Ovary (tissue), 9 donors: ENCODE measurements around the gene IL12RB2. TPM values are rescaled to one million over a fixed set of nuclear protein-coding genes. Genes with fewer than 3 reads are reported as not detected.

Experiments
- DNase-seq, 5 donors: peaks; one replicate each; pipeline ENCODE4 v3.0.0-alpha.2; 2019 to 2020
- H3K27ac ChIP-seq, 2 donors: fragments of 200-600 bp; one replicate each; pipeline versions ENCODE4 v1.5.1 to v1.8.0; 2019 to 2022
- H3K27me3 ChIP-seq: fragments of 200-600 bp; one replicate; pipeline ENCODE4 v1.8.0; 2022
- H3K36me3 ChIP-seq: fragments of 200-600 bp; sonication (generic); one replicate; pipeline ENCODE4 v1.5.1; 2019
- H3K4me1 ChIP-seq: one replicate; pipeline ENCODE4 v1.8.1; 2013; ENCODE audit warnings: mild to moderate bottlenecking, moderate library complexity; ENCODE audit not compliant: insufficient read depth
- H3K4me3 ChIP-seq: fragments of 200-600 bp; sonication (generic); one replicate; pipeline ENCODE4 v1.5.1; 2017
- H3K9me3 ChIP-seq, 2 donors: fragments of 200-600 bp in 1 of 2; sonication (generic) in 1 of 2; one replicate each; pipeline versions ENCODE4 v1.5.1 to v1.8.1; 2013 to 2019; ENCODE audit warnings: mild to moderate bottlenecking in 1 of 2, moderate library complexity in 1 of 2
- EP300 ChIP-seq: sonication (generic); formaldehyde crosslinking; IDR thresholded peaks from one replicate; pipeline ENCODE4 v1.6.1; 2017; ENCODE audit warnings: antibody characterized with exemption
- POLR2A ChIP-seq: fragments of 450-650 bp; IDR thresholded peaks from one replicate; pipeline ENCODE4 v1.6.1; 2017; ENCODE audit warnings: antibody characterized with exemption, mild to moderate bottlenecking, moderate library complexity
- WGBS, 3 donors: extraction: QIAGEN DNeasy Blood & Tissue Kit in 1 of 3; methylation state at CpG; one replicate each; pipeline versions ENCODE4 v1.1.5 to v1.1.7; 2013 to 2017; 5-methylcytosine and 5-hydroxymethylcytosine counted together
- intact Hi-C, 4 donors: fragments of 100-400 bp; cut with DNase I; formaldehyde crosslinking; loops; one replicate each; pipeline versions ENCODE4 v1.11.0 to v1.15.1; 2022 to 2023
- polyA plus RNA-seq, 2 donors: library from polyadenylated mRNA; stranded (reverse); fragments of 200-250 nt in 1 of 2; fragments of 350-450 nt in 1 of 2; fragmentation: Illumina TruSeq in 1 of 2; extraction: RNeasy Lipid Tissue Mini Kit (QIAGEN cat#74804) in 1 of 2; gene quantifications; one replicate each; pipeline ENCODE4 v1.2.3, GENCODE V29; 2013 to 2014
- total RNA-seq, 7 donors: library from RNA; depleted of rRNA in 2 of 7; stranded (reverse); fragments of >200 nt in 2 of 7; fragmentation: NEBNext Ultra II Directional in 3 of 7; extraction: Animal tissue kit (Norgen Biotek cat#: 25700) in 3 of 7; gene quantifications; one replicate each; pipeline versions ENCODE4 v1.1.0 to v1.2.4, GENCODE V29; 2016 to 2023
- TF ChIP-seq, protein P1 (sequence below), 3 donors: fragments of 450-650 bp in 2 of 3; fragments of 200-600 bp in 1 of 3; IDR thresholded peaks; one replicate each; pipeline versions ENCODE4 v1.5.1 to v1.8.0; 2016 to 2022; ENCODE audit warnings: antibody characterized with exemption in 3 of 3, mild to moderate bottlenecking in 1 of 3
- donor health status: DM: no; HTN: no; CAD: no; lungs with moderate emphysema.
- donor health status: DM: no; HTN: no; CAD: no.
- donor health status: Bipolar disorder and iron deficiency.
- donor health status: DM: yes; HTN: yes; CAD: no.
- donor health status: DM: no; HTN: no; CAD: no.
- donor health status: DM: yes; HTN: yes; CAD: no.

The IL12RB2 gene
- total and polyA plus RNA-seq, 9 donors, result 0.02 to 1.8 (median 0.61) TPM; not detected in 2

DNA sequence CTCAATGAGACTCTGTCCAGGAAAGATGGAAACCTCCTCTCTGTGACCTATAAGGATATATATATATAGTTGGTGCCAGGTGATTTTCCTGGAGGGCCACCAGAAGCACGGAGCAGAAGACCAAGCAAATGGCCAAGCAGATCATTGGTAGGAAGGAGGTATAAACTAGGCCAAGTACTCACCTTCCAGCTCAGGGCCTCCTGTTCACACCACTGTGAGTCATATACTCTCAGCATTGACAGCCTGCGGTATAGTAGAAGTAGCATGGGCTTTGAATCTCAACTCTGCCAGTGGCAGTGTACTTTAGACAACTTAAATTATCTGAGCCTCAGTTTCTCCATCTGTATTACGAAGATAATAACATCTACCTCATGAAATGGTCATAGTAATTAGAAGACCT lies 15.4 kb downstream of the IL12RB2 start:
- TF ChIP-seq, protein P1, sequence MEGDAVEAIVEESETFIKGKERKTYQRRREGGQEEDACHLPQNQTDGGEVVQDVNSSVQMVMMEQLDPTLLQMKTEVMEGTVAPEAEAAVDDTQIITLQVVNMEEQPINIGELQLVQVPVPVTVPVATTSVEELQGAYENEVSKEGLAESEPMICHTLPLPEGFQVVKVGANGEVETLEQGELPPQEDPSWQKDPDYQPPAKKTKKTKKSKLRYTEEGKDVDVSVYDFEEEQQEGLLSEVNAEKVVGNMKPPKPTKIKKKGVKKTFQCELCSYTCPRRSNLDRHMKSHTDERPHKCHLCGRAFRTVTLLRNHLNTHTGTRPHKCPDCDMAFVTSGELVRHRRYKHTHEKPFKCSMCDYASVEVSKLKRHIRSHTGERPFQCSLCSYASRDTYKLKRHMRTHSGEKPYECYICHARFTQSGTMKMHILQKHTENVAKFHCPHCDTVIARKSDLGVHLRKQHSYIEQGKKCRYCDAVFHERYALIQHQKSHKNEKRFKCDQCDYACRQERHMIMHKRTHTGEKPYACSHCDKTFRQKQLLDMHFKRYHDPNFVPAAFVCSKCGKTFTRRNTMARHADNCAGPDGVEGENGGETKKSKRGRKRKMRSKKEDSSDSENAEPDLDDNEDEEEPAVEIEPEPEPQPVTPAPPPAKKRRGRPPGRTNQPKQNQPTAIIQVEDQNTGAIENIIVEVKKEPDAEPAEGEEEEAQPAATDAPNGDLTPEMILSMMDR (IDR thresholded peaks at IDR 0.05), result no peak
- TF ChIP-seq POLR2A (no peak), EP300 (no peak)
- no peaks in the 10 kb centered on the region for H3K4me1 ChIP-seq
- no peaks in the 10 kb centered on the region for H3K27me3 ChIP-seq
- intact Hi-C loops, result no loop called here
- no peak overlapping the region for H3K27ac ChIP-seq
- WGBS, 3 donors, result 92 to 96% (median 96%) methylated on average over 3 of the region's 3 CpGs
- no peak for DNase-seq
- H3K36me3 ChIP-seq, result no peaks in the 10 kb centered on the region
- H3K4me3 ChIP-seq, result no peak overlapping the region
- H3K9me3 ChIP-seq, result no peaks in the 10 kb centered on the region

DNA sequence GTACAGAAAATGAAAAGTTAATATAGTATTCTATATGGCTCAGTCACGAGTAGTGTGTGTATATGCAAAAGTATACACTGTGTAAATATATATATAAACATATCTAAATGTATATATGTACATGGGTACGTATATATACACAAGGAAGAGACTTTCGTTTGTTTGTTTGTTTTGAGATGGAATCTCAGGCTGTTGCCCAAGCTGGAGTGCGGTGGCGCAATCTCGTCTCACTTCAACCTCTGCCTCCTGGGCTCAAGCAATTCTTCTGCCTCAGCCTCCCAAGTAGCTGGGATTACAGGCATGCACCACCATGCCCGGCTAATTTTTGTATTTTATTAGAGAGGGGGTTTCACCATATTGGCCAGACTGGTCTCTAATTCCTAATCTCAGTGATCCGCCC lies 16.4 kb downstream of the IL12RB2 start:
- no peak overlapping the region for H3K4me3 ChIP-seq
- intact Hi-C loops, result no loop called here
- no peak overlapping the region for H3K27ac ChIP-seq
- no peak for DNase-seq
- 88 to 91% (median 89%) methylated on average over 8 of the region's 8 CpGs for whole genome bisulfite sequencing, 3 donors
- H3K36me3 ChIP-seq, result no peaks in the 10 kb centered on the region
- TF ChIP-seq, protein P1 (IDR thresholded peaks at IDR 0.05), result no peak
- TF ChIP-seq EP300, result no peak
- no peak for TF ChIP-seq POLR2A
- no peaks in the 10 kb centered on the region for H3K4me1 ChIP-seq
- H3K27me3 ChIP-seq, result no peaks in the 10 kb centered on the region
- H3K9me3 ChIP-seq, result no peaks in the 10 kb centered on the region

DNA sequence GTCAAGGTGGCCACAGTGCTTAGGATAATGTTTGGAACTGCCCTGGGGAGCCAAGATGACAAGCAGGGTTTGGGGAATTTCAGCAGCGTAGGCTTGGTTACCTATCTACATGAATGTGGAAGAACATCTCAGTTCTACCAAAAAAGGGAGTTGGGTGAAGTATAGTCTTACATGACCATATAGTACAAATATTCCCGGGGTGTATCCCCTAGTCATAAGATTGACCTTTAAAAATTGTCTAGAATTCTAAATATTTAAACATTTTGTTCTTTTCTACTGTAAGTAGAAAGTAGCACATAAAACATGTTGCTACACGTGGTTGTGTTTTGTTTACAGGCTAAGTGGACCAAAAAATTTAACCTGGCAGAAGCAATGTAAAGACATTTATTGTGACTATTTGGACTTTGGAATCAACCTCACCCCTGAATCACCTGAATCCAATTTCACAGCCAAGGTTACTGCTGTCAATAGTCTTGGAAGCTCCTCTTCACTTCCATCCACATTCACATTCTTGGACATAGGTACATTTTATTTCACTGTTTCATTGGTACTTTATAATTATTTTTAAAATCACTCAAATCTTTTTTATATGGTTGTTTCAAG lies 20.3 kb downstream of the IL12RB2 start:
- no peaks in the 10 kb centered on the region for H3K36me3 ChIP-seq
- no peaks in the 10 kb centered on the region for H3K4me1 ChIP-seq
- 50 to 58% (median 53%) methylated on average over 3 of the region's 3 CpGs for WGBS, 3 donors
- no peak overlapping the region for H3K27ac ChIP-seq
- no peaks in the 10 kb centered on the region for H3K9me3 ChIP-seq
- no peak for DNase-seq
- intact Hi-C loops, result no loop called here
- H3K4me3 ChIP-seq, result no peak overlapping the region
- TF ChIP-seq, protein P1 (IDR thresholded peaks at IDR 0.05), result no peak
- TF ChIP-seq POLR2A (no peak), EP300 (no peak)
- H3K27me3 ChIP-seq, result no peaks in the 10 kb centered on the region

DNA sequence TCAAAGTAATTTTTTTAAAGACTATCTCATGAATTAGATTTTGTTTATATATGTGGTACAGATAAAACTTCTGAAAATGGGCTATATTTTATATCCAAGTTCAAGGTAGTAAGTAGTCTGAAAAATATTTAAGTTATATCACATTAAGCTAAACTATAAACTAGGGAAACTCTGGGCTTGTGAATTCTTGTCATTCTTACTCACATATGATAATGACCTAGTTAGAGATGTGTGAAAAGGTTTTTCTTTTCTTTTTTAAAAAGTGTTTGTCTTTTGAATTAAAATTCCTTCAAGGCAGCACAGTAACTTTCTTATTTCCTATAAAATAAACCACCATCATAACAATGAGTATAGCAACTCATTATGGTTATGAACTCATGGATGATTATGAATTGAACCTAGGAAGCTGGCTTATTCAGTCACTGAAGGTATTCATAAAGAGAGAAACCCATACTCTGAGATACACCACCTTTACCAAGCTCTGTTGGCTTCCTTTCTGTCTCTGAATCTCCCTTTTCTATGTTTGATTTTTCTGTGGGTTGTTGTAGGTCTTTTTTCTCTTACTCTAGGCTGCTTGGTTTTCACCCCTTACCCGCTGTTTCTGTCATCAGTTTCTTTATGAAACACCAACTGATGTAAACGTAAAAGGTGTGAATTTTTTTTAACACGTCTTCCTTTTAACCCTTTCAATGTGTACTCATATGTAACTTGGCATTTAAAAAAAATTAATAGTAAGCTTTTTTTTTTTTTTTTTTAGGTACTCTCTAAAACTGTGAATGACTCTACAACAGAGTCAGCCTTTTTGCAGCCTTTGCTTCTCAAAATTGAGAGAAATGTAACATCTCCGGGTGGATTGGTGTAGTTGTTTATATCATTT lies 25.2 kb downstream of the IL12RB2 start:
- H3K27ac ChIP-seq, result no peak overlapping the region
- no peaks in the 10 kb centered on the region for H3K9me3 ChIP-seq
- WGBS, 3 donors, result 60 to 65% (median 62%) methylated on average over 4 of the region's 4 CpGs
- intact Hi-C loops, result no loop called here
- H3K36me3 ChIP-seq, result no peaks in the 10 kb centered on the region
- H3K27me3 ChIP-seq, result no peaks in the 10 kb centered on the region
- TF ChIP-seq EP300 (no peak), POLR2A (no peak)
- TF ChIP-seq, protein P1 (IDR thresholded peaks at IDR 0.05), result no peak
- no peak for DNase-seq
- H3K4me3 ChIP-seq, result no peak overlapping the region
- no peaks in the 10 kb centered on the region for H3K4me1 ChIP-seq
